ENCODE data around the gene PKMYT1.

PKMYT1 gene

DNA sequence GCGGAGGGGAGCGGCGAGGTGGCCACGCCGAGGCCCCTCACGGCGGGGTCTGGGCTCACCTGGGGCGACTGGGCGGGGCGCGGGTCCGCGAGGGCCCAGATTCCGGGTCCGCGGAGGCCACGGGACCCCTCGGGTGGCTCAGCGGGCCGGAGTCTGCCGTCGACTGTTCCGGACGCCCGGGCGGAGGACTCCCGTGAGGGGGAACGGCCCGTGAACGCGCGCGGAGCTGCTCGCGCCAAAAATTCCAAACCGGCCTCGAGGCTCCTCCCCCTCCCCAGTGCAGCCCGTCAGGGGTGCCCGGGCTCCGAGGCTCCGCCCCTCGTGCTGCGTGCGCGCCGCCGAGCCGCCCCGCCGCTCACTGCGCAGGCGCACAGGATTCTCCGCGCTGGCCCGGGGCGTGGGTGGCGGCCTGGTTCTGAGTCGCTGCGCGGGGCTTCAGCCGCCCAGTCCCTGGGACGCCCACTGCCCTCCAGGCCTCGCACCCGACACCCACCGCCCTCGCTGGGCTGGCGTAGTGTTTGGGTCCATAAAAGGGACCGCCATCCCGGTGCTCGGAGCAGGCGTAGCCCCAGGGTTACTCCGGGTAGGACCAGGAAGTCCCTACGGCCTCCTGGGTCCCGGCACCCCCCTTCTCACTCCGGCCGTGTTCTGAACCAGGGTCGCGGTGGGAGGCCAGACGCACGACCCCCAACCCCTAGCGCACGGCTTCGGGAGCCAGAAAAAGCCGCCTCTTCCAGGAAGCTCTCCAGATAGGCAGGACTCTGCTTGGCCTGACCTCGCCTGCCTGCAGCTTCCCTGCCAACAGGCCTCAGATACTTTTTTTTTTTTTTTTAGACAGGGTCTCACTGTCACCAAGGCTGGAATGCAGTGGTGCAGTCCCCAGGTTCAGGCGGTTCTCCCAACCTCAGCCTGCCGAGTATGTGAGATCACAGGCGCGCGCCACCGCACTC lies at the start of gene PKMYT1:
PKMYT1 (minus strand) TSS at position 220 of the 950 bp plus-strand sequence. CDS start 789 bp downstream, outside the sequence.
- DNase-seq (ENCODE audit: low read depth) = peak; percentile 53
- TF ChIP-seq, protein P1, sequence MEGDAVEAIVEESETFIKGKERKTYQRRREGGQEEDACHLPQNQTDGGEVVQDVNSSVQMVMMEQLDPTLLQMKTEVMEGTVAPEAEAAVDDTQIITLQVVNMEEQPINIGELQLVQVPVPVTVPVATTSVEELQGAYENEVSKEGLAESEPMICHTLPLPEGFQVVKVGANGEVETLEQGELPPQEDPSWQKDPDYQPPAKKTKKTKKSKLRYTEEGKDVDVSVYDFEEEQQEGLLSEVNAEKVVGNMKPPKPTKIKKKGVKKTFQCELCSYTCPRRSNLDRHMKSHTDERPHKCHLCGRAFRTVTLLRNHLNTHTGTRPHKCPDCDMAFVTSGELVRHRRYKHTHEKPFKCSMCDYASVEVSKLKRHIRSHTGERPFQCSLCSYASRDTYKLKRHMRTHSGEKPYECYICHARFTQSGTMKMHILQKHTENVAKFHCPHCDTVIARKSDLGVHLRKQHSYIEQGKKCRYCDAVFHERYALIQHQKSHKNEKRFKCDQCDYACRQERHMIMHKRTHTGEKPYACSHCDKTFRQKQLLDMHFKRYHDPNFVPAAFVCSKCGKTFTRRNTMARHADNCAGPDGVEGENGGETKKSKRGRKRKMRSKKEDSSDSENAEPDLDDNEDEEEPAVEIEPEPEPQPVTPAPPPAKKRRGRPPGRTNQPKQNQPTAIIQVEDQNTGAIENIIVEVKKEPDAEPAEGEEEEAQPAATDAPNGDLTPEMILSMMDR (IDR thresholded peaks at IDR 0.05; ENCODE audit: low read depth, low read length, missing control alignments) = no peak
- H3K4me3 ChIP-seq (ENCODE audit: low read depth, low read length) = peak within 1 kb of the TSS; percentile 87

DNA sequence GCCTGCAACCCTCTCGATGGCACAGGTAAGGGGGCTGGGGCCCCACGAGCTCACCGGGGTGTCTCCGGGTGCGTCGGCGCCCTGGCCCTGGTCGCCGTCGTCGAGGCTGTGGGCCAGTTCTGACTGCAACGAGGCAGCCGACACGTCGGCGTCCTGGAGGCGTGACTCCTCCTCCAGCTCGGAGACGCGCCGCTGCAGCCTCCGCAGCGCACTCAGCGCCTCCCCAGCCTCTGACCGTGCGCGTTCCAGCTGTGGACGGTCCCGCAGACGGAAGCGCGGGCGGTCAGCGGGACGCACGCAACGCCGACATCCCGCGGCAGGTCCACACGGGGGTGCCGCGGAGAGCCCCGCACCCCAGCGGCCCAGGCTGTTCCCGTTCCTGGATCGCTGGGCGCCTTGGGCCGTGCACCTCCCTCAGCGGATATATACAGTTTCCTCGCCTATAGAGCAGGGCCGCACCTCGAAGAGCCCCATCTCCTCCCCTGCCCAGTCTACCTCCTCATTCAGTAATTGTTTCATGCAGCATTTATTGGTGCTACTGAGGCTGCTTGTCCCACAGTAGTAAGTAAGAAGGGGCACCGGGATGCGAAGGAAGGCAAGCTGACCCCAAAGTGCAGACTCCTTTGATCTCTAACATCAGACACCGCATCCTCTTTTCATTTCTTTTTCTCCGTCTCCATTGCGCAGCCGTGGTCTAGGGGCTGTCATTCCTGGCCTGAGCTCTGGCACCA lies 49.4 kb upstream of the PKMYT1 start:
- no peak for DNase-seq (ENCODE audit: low read depth)
- TF ChIP-seq, protein P1 (IDR thresholded peaks at IDR 0.05; ENCODE audit: low read depth, low read length, missing control alignments) = no peak
- no peak overlapping the region; the same call in 1 of the 2 replicates for H3K4me3 ChIP-seq (ENCODE audit: low read depth, low read length)

DNA sequence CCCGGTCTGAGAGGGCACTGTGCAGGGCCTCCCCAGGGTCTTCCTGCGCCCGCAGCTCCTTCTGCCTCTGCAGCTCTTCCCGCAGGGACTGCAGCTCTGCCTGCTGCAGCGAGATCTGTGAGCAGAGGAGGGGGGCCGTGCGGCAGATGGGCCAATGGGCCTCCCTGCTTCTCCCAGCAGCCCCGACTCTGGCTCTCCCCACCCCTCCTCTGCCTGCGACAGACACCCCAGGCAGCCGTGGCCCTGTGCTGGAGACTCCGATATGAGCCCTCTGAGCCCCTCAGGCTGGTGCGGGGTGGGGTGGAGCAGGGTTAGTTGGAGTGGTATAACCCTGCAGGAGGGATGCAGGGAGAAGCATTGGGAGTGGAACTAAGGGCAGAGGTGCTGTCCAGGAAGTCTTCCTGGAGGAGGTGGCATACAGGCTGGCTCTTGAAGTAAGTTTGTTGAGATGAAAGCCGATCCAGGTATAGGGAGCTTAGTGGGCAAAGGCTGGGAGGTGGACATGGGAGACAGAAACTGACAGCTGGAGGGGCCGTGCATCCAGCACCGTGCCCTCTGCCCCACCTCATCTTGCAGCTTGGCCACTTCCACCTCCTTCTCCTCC lies 48.6 kb upstream of the PKMYT1 start:
- no peak overlapping the region for H3K4me3 ChIP-seq (ENCODE audit: low read depth, low read length)
- no peak for DNase-seq (ENCODE audit: low read depth)
- TF ChIP-seq, protein P1 (IDR thresholded peaks at IDR 0.05; ENCODE audit: low read depth, low read length, missing control alignments) = no peak

DNA sequence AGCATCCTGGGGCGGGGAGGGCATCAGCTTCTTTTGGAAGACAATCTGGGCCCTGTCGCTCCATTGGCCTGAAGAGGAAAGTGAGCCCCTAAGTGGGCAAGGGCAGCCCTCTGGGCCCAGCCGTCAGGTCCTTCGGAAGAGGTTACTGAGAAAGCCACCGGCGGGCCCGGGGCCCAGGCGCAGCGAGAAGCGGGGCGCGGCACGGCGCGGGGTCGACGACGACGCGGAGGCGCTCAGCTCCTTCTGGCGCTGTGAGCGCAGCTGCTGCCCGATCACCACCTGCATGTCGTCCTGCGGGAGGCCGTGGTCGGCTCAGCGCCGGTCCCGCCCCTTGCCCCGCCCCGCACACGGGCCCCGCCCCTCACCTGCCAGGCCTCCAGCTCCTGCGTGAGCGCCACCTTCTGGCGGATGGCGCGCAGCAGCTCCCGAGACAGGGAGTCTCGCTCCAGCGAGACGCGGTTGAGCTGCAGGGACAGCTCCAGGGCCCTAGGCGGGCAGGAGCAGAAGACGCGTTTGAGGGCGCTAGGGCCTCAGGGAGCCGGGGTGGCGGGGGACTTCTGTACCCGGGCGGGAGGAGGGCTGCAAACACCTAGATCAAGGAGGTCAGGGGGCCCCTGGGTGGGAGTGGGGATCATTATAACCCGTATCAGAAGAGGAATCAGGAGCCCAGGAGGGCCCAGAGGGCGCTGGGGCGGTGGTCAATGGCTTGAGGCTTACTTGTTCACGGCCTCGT lies 47.9 kb upstream of the PKMYT1 start:
- H3K4me3 ChIP-seq (ENCODE audit: low read depth, low read length) = no peak overlapping the region
- TF ChIP-seq, protein P1 (IDR thresholded peaks at IDR 0.05; ENCODE audit: low read depth, low read length, missing control alignments) = peak; percentile 87
- peak; percentile 38 for DNase-seq (ENCODE audit: low read depth)

DNA sequence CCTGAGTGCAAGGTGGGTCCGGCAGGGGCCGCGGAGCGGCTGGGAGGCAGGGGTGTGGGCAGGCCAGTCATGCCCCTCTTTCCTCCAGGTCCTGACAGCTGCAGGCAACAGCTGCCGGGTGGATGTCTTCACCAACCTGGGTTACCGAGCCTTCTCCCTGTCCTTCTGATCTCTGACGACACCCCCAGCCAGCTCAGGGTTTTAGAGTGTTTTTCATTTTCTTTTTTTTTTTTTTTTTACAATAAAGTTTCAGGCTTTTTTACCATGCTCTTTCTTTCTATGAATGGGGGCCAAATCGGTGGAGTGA lies 47.2 kb upstream of the PKMYT1 start:
- no peak for DNase-seq (ENCODE audit: low read depth)
- H3K4me3 ChIP-seq (ENCODE audit: low read depth, low read length) = no peak overlapping the region
- TF ChIP-seq, protein P1 (IDR thresholded peaks at IDR 0.05; ENCODE audit: low read depth, low read length, missing control alignments) = no peak

Measured in GM12864 (cell line).